Progenitor cell of endocrine pancreas (in vitro differentiated cells): ENCODE results near the gene ATP1A3. TPM values are rescaled to one million over a fixed set of nuclear protein-coding genes. Genes with fewer than 3 reads are reported as not detected.

Experiments
- DNase-seq: peaks from one replicate; pipeline ENCODE4 v3.0.0; 2021; ENCODE audit warnings: low spot score; ENCODE audit not compliant: unreplicated experiment
- H3K27ac Mint-ChIP-seq: 2 replicates; pipeline ENCODE4 v1.8.0; 2021; ENCODE audit warnings: mild to moderate bottlenecking, moderate library complexity, mixed read lengths
- H3K27me3 Mint-ChIP-seq: 2 replicates; pipeline ENCODE4 v1.8.0; 2021; ENCODE audit warnings: mixed read lengths
- H3K36me3 Mint-ChIP-seq: 2 replicates; pipeline ENCODE4 v1.8.0; 2022; ENCODE audit warnings: mixed read lengths; ENCODE audit not compliant: insufficient read depth
- H3K4me1 Mint-ChIP-seq: 2 replicates; pipeline ENCODE4 v1.8.0; 2021; ENCODE audit warnings: low read depth, mixed read lengths
- H3K4me3 Mint-ChIP-seq: 2 replicates; pipeline ENCODE4 v1.8.0; 2021; ENCODE audit warnings: low read depth, mild to moderate bottlenecking, moderate library complexity, mixed read lengths
- H3K9me3 Mint-ChIP-seq: 2 replicates; pipeline ENCODE4 v1.8.0; 2021; ENCODE audit warnings: low read depth, mixed read lengths
- CTCF ChIP-seq: fragments of 200-600 bp; sonication (generic); IDR thresholded peaks from one replicate; pipeline ENCODE4 v1.5.0; 2021; ENCODE audit warnings: antibody characterized with exemption, mild to moderate bottlenecking; ENCODE audit not compliant: unreplicated experiment
- total RNA-seq: library from RNA; stranded (reverse); gene quantifications from 2 replicates; pipeline ENCODE4 v1.2.1, GENCODE V29; 2021

ATP1A3 gene
- total RNA-seq, 1 donor from 2014 or later, result 0.29 TPM

GRCh38 chr19:41968751-41969595 lies 25.1 kb downstream of the ATP1A3 start:
- Mint-ChIP-seq H3K36me3 (no peaks in the 10 kb centered on the region), H3K27ac (no peak overlapping the region), H3K4me3 (no peak overlapping the region), H3K9me3 (no peaks in the 10 kb centered on the region), H3K27me3 (peaks cover 24% of the 10 kb centered on the region), H3K4me1 (no peaks in the 10 kb centered on the region)
- DNase-seq, result no peak
- TF ChIP-seq CTCF, result no peak

GRCh38 chr19:41967054-41967783 lies 26.8 kb downstream of the ATP1A3 start:
- H3K9me3 Mint-ChIP-seq, result no peaks in the 10 kb centered on the region
- TF ChIP-seq CTCF, result no peak
- H3K27ac Mint-ChIP-seq, result no peak overlapping the region
- no peaks in the 10 kb centered on the region for H3K36me3 Mint-ChIP-seq
- no peak for DNase-seq
- peaks cover 24% of the 10 kb centered on the region for H3K27me3 Mint-ChIP-seq
- H3K4me1 Mint-ChIP-seq, result no peaks in the 10 kb centered on the region
- H3K4me3 Mint-ChIP-seq, result no peak overlapping the region

GRCh38 chr19:41965106-41965505 lies 28.9 kb downstream of the ATP1A3 start:
- no peak for DNase-seq
- H3K27me3 Mint-ChIP-seq, result peaks cover 19% of the 10 kb centered on the region

GRCh38 chr19:41960973-41961372 lies 33.1 kb downstream of the ATP1A3 start:
- Mint-ChIP-seq H3K4me1 (peaks cover 6% of the 10 kb centered on the region), H3K27ac (peak overlapping the region; percentile 16), H3K9me3 (no peaks in the 10 kb centered on the region), H3K36me3 (peaks cover 1% of the 10 kb centered on the region), H3K27me3 (no peaks in the 10 kb centered on the region), H3K4me3 (no peak overlapping the region)
- no peak for TF ChIP-seq CTCF
- no peak for DNase-seq

More at GRCh38 chr19:41965106-41965505, 28.9 kb downstream of the ATP1A3 start:
- no peak overlapping the region for H3K4me3 Mint-ChIP-seq
- H3K36me3 Mint-ChIP-seq, result no peaks in the 10 kb centered on the region
- no peak overlapping the region for H3K27ac Mint-ChIP-seq
- no peaks in the 10 kb centered on the region for H3K4me1 Mint-ChIP-seq
- no peak for TF ChIP-seq CTCF
- H3K9me3 Mint-ChIP-seq, result no peaks in the 10 kb centered on the region

GRCh38 chr19:41959056-41960053 lies 34.7 kb downstream of the ATP1A3 start, which contains the start of gene RABAC1:
Gene RABAC1, minus strand, starts transcription at chr19:41959321. Its CDS starts 29 bp downstream, at chr19:41959292.
- peak within 1 kb of the TSS; percentile 83 for H3K4me3 Mint-ChIP-seq
- H3K4me1 Mint-ChIP-seq, result peaks cover 6% of the 10 kb centered on the region
- H3K9me3 Mint-ChIP-seq, result no peaks in the 10 kb centered on the region
- DNase-seq, result peak; percentile 81
- H3K27me3 Mint-ChIP-seq, result no peaks in the 10 kb centered on the region
- peak within 1 kb of the TSS; percentile 91 for H3K27ac Mint-ChIP-seq
- peak; percentile 36 for TF ChIP-seq CTCF
- peaks cover 1% of the 10 kb centered on the region for H3K36me3 Mint-ChIP-seq
